NCI-H524 (cell line): Measurements from ENCODE around the gene ABCA2.

Experiments
- DNase-seq, 2 experiments: peaks; one replicate each; lab custom pipeline; 2025; lab: John Stamatoyannopoulos, UW

ABCA2 gene, protein sequence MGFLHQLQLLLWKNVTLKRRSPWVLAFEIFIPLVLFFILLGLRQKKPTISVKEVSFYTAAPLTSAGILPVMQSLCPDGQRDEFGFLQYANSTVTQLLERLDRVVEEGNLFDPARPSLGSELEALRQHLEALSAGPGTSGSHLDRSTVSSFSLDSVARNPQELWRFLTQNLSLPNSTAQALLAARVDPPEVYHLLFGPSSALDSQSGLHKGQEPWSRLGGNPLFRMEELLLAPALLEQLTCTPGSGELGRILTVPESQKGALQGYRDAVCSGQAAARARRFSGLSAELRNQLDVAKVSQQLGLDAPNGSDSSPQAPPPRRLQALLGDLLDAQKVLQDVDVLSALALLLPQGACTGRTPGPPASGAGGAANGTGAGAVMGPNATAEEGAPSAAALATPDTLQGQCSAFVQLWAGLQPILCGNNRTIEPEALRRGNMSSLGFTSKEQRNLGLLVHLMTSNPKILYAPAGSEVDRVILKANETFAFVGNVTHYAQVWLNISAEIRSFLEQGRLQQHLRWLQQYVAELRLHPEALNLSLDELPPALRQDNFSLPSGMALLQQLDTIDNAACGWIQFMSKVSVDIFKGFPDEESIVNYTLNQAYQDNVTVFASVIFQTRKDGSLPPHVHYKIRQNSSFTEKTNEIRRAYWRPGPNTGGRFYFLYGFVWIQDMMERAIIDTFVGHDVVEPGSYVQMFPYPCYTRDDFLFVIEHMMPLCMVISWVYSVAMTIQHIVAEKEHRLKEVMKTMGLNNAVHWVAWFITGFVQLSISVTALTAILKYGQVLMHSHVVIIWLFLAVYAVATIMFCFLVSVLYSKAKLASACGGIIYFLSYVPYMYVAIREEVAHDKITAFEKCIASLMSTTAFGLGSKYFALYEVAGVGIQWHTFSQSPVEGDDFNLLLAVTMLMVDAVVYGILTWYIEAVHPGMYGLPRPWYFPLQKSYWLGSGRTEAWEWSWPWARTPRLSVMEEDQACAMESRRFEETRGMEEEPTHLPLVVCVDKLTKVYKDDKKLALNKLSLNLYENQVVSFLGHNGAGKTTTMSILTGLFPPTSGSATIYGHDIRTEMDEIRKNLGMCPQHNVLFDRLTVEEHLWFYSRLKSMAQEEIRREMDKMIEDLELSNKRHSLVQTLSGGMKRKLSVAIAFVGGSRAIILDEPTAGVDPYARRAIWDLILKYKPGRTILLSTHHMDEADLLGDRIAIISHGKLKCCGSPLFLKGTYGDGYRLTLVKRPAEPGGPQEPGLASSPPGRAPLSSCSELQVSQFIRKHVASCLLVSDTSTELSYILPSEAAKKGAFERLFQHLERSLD (N-terminal part only)

DNA sequence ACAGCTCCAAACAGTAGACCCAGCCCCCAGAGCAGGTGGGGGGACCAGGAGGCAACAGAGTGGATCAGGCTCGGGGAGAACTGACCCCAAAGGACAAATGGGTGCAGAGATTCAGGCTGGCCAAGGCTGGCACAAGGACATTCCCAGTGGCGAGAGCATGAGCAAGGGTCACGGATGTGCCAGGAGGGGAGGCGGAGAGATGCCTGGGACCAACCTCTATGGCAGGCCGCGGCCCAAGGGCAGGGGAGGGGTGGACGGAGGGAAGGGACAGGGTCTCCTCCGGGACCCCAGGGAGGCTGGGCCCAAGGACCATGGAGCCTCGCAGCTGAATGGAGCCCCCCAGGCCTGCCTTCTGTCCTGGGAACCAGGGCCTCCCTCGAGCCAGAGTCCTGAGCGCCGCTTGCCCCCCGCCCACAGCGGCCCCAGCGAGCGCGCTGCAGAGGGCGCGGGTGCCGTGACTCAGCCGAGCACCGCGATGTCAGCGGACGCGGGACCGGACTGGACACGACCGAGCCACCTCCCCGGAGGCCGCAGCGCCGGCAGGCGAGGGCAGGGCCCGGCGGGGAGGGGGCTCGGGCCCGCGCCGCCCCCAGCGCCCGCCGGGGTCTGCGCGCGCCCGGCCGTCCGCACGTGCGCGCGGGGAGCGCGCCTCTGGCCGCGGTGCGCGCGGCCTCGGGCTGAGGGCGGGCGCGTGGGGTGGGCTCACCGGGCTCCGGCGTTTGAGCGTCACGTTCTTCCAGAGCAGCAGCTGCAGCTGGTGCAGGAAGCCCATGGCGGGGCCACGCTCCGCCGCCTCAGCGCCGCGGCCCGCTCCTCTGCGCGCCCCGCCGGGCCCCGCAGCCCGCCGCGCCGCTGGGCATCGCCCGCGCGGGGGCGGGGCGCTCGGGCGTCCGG is at the start of gene ABCA2:
ABCA2 (minus strand) TSS at position 869 of the 894 bp plus-strand sequence; CDS start at position 772, 97 bp downstream.
- DNase-seq: peak in 1 of 2 experiments; percentile 73

DNA sequence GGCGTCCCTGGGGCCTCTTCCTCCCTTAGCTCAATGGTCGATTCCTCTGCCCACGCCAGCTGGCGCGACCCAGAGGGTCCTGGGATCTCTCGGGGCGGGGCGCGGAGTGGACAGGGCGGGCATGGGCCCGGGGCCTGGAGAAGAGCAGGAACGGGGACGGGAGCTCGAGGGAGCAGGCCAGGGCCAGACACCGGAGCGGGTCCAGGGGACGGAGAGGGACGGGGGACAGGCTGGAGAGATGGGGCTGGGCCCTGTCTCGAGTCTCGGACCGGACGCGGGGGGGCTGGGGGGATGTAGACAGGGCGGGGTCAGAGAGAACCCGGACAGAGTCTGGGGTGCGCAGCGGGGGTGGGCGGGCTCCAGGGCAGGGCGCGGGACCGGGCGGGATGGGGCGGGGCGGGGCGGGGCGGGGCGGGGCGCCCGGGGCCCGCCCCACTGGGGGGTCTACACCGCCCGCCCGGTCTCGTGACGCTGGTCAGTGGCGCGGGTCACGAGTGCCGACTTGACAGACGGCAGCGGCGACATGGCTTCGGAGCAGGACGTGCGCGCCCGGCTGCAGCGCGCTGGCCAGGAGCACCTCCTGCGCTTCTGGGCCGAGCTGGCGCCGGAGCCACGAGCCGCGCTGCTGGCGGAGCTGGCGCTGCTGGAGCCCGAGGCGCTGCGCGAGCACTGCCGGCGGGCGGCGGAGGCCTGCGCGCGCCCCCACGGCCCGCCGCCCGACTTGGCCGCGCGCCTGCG is 49.1 kb upstream of the ABCA2 start, which contains the start of gene UAP1L1:
UAP1L1 (plus strand) TSS at position 508 of the 738 bp plus-strand sequence; CDS start at position 524, 16 bp downstream.
- peak in 1 of 2 experiments; percentile 62 for DNase-seq

- DNase-seq: no peak
Measured at GRCh38 chr9:137076636-137077009, 48.6 kb upstream of the ABCA2 start.

- no peak for DNase-seq
Measured at GRCh38 chr9:137075275-137075775, 47.3 kb upstream of the ABCA2 start.

DNA sequence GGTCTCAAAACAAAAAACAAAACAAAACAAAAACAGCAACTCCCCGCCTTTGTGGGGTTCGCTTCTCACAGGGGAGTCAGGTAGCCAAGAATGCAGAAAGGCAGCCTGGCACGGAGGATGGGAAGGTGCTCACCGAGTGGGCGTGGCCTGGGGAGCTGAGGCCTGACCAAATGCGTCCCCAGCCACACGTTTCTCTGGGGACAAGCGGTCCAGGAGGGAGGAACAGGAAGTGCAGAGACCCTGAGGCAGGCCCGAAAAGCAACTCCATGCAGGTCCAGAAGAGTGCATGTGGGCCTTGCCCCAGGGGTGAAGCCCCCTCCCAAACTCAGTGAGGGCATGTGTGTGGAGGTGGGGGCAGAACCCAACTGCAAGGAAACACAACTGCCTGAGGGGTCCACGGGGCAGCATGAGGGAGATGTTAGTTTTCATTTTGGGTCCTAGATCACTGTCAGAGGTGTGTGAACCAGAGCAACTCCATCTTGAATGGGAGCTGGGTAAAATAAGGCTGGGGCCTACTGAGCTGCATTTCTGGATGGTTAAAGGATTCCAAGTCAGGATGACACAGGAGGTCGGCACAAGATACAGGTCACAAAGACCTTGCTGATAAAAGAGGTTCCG is 46.7 kb upstream of the ABCA2 start:
- no peak for DNase-seq

GRCh38 chr9:137073992-137074399 is 46.0 kb upstream of the ABCA2 start:
- no peak for DNase-seq

DNA sequence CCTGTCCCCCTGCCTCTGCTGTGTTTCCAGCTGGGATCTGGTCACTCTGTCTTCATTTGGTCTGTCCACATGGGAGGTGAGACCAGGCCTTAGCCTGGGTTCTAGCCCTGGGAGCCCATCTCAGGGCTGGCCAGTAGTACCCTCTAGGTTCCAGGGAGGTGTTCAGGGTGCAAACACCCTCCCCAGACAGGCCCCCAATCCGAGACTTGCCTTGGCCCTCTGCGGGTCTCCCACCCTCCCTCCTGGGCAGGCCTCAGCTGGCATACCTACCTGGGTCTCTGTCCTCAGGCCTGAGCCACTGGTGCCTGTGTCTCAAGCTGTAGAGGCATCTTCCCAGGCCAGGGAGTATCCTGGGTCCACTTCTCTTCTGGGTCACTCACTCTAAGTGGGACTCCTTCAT is 43.2 kb upstream of the ABCA2 start:
- no peak for DNase-seq

DNA sequence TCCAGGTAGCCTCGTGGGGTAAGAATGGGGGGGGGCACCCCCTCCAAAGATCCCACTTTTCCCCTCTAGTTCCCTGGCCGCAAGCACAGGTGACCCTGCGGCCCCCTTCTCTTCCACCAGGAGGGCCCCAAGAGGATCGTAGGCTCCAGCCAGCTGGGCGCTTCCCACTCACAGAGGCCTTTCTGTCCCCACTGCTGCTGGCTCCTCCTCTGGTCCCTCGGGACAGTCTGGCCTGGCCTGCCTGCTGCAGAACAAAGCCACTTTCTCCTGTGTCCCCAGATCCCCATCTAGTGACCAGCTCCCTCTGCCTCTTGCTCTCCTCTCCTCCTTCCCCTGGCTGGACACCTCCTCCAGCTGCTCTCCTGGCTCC is 42.9 kb upstream of the ABCA2 start:
- DNase-seq: peak; percentile 64 to 78

- peak; percentile 91 to 96 for DNase-seq
Measured at GRCh38 chr9:137070201-137070905, 42.3 kb upstream of the ABCA2 start, which contains the start of gene SAPCD2. Gene SAPCD2 (minus strand): TSS chr9:137070557. CDS start chr9:137070460, 97 bp downstream.

DNA sequence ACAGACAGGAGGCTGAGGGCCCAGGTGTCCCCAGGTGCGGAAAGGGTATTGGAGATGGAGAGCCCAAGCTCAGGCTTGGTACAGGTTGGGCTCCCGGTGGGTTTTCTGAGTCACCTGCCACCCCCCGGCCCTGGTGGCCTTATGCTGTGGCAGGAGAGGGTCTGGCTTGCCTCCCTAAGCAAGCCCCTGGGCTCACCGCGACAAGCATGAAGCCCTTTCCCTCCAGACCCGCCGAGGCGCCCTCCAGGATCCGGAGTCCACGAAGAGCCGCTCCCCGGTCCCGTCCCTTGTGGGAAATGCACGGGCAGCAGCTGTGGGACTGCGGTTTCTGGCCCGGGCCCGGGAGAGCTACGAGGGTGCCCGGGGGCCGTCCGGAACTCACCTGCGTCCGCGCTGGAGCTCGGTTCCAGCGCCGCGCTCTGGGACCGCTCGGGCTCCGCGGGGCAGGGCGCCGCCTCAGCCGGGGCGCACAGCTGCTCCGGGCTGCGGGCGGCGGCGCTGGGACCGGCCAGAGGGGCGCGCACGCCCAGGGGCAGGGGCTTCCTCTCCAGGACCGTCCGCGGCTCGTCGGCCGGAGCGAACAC is 41.6 kb upstream of the ABCA2 start:
- no peak for DNase-seq

DNA sequence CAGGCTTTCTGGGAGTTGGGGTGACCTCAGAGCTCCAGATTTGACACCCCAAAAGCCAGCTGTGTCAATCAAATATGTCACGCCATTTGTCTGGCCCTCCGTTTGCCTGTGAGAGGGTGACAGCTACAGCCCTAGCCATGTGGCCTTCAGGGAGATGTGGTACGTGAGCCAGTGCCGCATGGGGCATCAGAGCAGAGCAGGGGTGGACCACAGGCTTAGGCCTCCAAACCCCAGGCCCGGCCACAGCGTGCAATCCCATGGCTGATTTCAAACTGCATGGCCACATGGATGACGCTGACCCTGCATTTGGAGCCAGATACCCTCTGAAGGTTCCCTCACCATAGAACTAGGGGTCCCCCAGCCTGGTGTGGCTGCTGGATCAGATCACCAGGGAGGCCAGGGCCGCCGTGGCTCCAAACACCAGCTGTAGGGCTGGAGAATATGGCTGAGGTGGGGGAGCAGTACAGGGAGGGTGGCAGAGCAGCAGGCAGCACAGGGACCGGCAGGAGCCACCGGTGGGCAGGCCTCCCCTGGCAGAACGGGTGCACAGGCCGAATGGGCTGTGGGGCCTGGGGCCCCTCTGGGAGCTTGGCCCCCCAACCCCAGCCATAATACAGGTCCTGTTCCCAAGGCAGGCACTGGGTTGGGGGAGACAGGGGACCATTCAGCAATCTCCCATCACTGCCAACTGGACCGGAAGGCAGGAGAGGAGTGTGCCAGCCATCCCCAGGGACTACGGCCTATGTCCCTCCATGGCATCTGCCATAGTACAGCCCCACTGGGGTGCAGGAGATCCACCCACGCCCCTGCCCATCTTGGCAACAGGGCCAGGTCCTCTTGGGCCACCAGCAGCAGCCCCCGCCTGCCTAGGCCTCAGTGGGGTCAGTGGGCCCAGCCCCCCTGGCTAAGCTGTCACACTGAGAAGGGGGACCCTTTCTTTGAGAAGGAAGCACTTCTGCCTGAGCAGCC is 40.8 kb upstream of the ABCA2 start:
- no peak for DNase-seq

DNA sequence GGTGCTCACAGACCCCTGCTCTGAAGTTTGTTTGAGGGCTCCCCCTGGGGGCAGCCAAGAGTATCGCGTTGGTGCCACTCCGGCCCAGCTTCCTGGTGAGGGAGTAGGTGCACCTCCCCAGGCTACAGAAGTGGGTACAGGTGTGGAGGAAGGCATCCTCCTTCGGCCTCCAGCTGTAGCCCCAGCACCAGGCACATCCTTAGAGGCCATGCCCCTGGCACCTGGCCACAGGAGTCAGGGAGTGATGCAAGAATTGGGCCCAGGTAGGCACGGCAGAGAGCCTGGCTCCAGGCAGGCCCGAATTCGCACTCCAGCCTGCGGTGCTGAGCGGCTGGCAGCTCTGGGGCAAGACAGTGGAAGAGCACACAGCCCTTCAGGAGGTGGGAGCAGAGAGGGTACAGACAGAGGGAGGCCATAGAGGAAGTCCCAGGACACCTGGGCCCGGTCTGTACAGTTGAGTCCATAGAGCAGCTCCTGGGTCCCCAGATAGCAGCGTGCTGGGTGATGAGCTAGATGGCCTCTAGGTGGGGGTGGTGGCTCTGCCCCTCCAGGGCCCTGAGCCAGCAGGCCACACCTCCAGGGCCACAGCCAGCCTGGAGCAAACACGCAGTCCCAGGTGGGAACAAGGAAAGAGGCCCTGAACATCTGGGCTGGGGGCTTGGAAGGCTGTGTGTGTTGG is 40.0 kb upstream of the ABCA2 start:
- peak; percentile 78 to 82 for DNase-seq

GRCh38 chr9:137066096-137066861 is 38.2 kb upstream of the ABCA2 start:
- no peak for DNase-seq

DNA sequence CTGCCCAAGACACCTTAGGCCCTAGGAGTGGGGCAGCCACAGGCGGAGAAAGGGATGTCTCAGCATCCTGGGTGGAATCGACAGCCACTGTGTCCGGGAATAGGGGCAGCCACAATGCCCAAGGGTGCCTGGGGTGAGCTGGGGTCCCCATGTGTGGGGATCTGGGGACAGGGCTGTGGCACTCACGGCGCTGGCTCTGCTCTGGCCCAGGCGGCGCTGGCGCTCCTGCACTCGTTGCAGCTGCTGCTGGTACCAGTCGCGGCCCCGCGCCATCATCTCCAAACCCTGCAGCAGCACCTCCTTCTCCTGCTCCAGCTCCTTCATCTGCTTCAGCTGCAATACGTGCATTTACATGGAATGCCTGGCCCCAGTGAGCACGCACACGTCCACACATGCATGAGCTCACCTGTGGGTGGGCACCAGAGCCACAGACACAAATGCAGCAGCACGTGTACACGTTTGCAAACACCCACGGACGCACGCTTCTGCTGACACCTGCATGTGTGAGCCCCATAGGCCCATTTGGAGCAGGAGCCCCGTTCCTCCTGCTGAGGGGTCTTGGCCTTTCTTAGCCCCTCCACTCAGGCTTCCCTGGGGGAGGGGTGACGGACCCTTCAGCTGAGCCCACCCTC is 37.4 kb upstream of the ABCA2 start:
- no peak for DNase-seq

GRCh38 chr9:137064880-137065164 is 36.8 kb upstream of the ABCA2 start:
- DNase-seq: no peak
